HFF-Myc (cell line): ENCODE results near the gene RGS5.
"Not testable (repeated sequence)": the region's sequence is repeated elsewhere in the genome, so short reads cannot be mapped to it uniquely, and the experiment has no call there.

ENCODE experiments used
- DNase-seq: peaks from one replicate; pipeline ENCODE4 v3.0.0-alpha.2; 2011; ENCODE audit warnings: low read depth; ENCODE audit errors: extremely low read depth
- H3K4me3 ChIP-seq: replicated peaks from 2 replicates; pipeline ENCODE4 v1.5.1; 2011; ENCODE audit warnings: low read depth, mild to moderate bottlenecking, control low read depth, low read length
- TF ChIP-seq, protein P1 (sequence below): IDR thresholded peaks from 2 replicates; pipeline ENCODE4 v1.5.1; 2012; ENCODE audit warnings: mild to moderate bottlenecking, low read depth, low read length, control low read depth; ENCODE audit errors: missing control alignments

Gene RGS5, protein sequence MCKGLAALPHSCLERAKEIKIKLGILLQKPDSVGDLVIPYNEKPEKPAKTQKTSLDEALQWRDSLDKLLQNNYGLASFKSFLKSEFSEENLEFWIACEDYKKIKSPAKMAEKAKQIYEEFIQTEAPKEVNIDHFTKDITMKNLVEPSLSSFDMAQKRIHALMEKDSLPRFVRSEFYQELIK

DNA sequence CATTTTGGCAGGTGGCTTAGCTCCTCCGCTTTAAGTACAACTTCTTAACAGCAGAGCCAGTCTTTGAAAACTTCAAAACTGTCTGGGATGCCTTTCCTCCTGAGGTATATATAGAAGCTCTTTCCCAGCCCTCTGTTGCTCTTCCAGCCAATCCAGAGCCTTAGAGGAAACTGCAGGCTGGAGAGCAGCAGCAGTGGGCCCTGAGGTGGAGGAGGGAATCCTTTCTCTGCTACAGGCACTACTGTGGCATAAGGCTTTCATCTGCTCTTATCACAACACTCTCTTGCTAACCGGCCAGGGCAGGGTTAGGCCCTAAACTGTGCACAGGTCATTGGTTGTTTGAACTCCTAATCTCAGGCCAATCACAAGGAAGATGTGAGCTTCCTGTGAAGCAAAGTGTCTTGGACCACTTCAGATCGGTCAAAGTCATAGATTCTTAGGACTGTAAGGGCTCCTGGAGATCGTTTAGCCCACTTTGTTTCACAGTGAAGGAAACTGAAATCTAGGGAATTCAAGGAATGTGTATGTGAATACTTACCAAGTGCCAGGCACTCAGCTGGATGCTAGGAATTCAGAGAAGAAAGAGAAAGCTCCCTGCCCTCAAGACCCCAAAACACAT lies at the start of gene RGS5:
Gene RGS5 (minus strand): TSS at position 84 of the 619 bp plus-strand sequence. CDS start 81 bp downstream, at position 3.
- no peak for DNase-seq
- TF ChIP-seq, protein P1, sequence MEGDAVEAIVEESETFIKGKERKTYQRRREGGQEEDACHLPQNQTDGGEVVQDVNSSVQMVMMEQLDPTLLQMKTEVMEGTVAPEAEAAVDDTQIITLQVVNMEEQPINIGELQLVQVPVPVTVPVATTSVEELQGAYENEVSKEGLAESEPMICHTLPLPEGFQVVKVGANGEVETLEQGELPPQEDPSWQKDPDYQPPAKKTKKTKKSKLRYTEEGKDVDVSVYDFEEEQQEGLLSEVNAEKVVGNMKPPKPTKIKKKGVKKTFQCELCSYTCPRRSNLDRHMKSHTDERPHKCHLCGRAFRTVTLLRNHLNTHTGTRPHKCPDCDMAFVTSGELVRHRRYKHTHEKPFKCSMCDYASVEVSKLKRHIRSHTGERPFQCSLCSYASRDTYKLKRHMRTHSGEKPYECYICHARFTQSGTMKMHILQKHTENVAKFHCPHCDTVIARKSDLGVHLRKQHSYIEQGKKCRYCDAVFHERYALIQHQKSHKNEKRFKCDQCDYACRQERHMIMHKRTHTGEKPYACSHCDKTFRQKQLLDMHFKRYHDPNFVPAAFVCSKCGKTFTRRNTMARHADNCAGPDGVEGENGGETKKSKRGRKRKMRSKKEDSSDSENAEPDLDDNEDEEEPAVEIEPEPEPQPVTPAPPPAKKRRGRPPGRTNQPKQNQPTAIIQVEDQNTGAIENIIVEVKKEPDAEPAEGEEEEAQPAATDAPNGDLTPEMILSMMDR, result no peak
- H3K4me3 ChIP-seq, result peak within 1 kb of the TSS; percentile 10

GRCh38 chr1:163250382-163250974 lies 47.8 kb upstream of the RGS5 start:
- no peak for DNase-seq
- TF ChIP-seq, protein P1, result no peak
- no peak overlapping the region for H3K4me3 ChIP-seq

- no peak for DNase-seq
- TF ChIP-seq, protein P1, result no peak
- H3K4me3 ChIP-seq, result no peak overlapping the region
Measured at GRCh38 chr1:163248064-163248463, 45.3 kb upstream of the RGS5 start.

DNA sequence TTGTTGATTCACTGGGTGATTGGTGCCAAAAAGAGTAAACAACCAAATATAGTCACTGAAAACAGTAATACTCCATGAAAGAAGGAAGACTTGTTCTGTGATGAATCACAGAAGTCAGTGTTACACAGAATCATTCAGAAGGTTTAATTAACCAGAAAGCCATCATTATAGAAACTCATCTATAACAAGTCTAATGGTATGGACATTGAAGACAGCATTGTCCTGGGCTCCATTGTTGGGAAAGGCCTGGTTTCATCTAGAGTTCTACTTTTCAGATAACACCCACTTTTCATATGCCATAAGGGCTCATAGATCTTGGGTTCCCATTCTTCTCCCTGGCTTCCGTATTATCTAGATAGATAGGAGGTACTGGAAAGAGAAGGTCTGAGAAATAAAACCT lies 41.9 kb upstream of the RGS5 start:
- not testable (repeated sequence) for H3K4me3 ChIP-seq, DNase-seq

DNA sequence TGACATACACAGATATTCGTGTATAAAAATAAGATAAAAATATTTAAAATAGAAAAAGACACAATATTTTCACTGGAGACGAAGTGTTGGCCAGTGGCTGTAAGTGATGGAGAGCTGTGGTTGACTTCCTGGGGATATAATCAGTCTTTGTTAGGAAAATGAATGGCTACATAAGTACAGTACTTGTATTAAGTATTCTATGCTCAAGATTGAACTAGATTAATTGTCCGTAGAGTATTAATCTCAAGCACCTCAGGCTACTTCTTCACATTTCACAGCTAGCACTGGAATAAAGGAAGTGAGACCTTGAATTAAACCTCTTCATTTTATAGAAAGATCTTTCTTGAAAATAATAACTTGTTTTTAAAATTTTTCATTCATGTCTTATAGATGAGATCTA lies 39.0 kb upstream of the RGS5 start:
- TF ChIP-seq, protein P1, result no peak
- H3K4me3 ChIP-seq, result no peak overlapping the region
- no peak for DNase-seq

GRCh38 chr1:163240705-163241104 lies 38.0 kb upstream of the RGS5 start:
- TF ChIP-seq, protein P1, result no peak
- no peak overlapping the region for H3K4me3 ChIP-seq
- no peak for DNase-seq

DNA sequence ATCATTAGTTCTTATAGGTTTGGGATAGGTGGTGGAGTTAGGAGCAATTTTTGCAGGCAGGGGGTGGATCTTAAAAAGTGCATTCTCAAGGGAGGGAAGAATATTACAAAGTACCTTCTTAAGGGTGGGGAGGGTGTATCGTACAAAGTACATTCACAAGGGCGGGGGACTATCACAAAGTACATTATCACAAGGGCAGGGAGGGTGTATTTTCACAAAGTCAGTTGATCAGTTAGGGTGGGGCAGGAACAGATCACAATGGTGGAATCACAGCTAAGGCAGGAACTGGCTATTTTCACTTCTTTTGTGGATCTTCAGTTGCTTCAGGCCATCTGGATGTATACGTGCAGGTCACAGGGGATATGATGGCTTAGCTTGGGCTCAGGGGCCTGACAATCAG lies 30.9 kb upstream of the RGS5 start:
- H3K4me3 ChIP-seq, DNase-seq: not testable (repeated sequence)
